Parathyroid adenoma (tissue), 2 donors: ENCODE data around the gene PDPK1.

ENCODE experiments used
- H2AFZ ChIP-seq: fragments of 300-600 bp; sonication (generic); one replicate; pipeline ENCODE4 v1.7.0; 2017; ENCODE audit warnings: antibody characterized with exemption, mild to moderate bottlenecking
- H3K27ac ChIP-seq: fragments of 300-600 bp; sonication (generic); one replicate; pipeline ENCODE4 v1.7.0; 2017
- H3K27me3 ChIP-seq: fragments of 300-600 bp; sonication (generic); one replicate; pipeline ENCODE4 v1.7.0; 2017; ENCODE audit warnings: low read length; ENCODE audit not compliant: control insufficient read depth, insufficient read depth
- H3K36me3 ChIP-seq: fragments of 300-600 bp; sonication (generic); one replicate; pipeline ENCODE4 v1.7.0; 2017; ENCODE audit warnings: low read length; ENCODE audit not compliant: control insufficient read depth, insufficient read depth
- H3K4me1 ChIP-seq: fragments of 300-600 bp; sonication (generic); one replicate; pipeline ENCODE4 v1.7.0; 2017; ENCODE audit warnings: control low read depth
- H3K4me2 ChIP-seq: fragments of 300-600 bp; sonication (generic); one replicate; pipeline ENCODE4 v1.7.0; 2017; ENCODE audit warnings: low read length
- H3K4me3 ChIP-seq: fragments of 300-600 bp; sonication (generic); one replicate; pipeline ENCODE4 v1.7.0; 2017; ENCODE audit warnings: low read depth, low read length
- H3K79me2 ChIP-seq: fragments of 300-600 bp; sonication (generic); one replicate; pipeline ENCODE4 v1.7.0; 2017; ENCODE audit warnings: control low read depth
- H3K9ac ChIP-seq: fragments of 300-600 bp; sonication (generic); one replicate; pipeline ENCODE4 v1.7.0; 2017; ENCODE audit warnings: mild to moderate bottlenecking
- H3K9me3 ChIP-seq: fragments of 300-600 bp; sonication (generic); one replicate; pipeline ENCODE4 v1.7.0; 2017; ENCODE audit warnings: low read length; ENCODE audit not compliant: control insufficient read depth
- CTCF ChIP-seq: fragments of 300-600 bp; sonication (generic); IDR thresholded peaks from one replicate; pipeline ENCODE4 v1.7.0; 2017; ENCODE audit warnings: antibody characterized with exemption, mild to moderate bottlenecking
- donor health status: primary hyperparathyroidism.

Gene PDPK1

GRCh38 chr16:2523801-2524231 is 14.0 kb upstream of the PDPK1 start:
- H3K36me3 ChIP-seq: no peaks in the 10 kb centered on the region
- no peak overlapping the region for H3K4me2 ChIP-seq
- H2AFZ ChIP-seq: no peak overlapping the region
- no peak for TF ChIP-seq CTCF
- peaks cover 9% of the 10 kb centered on the region for H3K79me2 ChIP-seq
- peaks cover 11% of the 10 kb centered on the region for H3K4me1 ChIP-seq
- no peak overlapping the region for H3K9ac ChIP-seq
- no peaks in the 10 kb centered on the region for H3K27me3 ChIP-seq
- H3K27ac ChIP-seq: no peak overlapping the region
- no peak overlapping the region for H3K4me3 ChIP-seq
- H3K9me3 ChIP-seq: no peaks in the 10 kb centered on the region

GRCh38 chr16:2524339-2524938 is 13.4 kb upstream of the PDPK1 start:
- TF ChIP-seq CTCF: no peak
- H3K27ac ChIP-seq: no peak overlapping the region
- peaks cover 3% of the 10 kb centered on the region for H3K79me2 ChIP-seq
- no peak overlapping the region for H3K4me3 ChIP-seq
- no peak overlapping the region for H2AFZ ChIP-seq
- H3K36me3 ChIP-seq: no peaks in the 10 kb centered on the region
- H3K9ac ChIP-seq: no peak overlapping the region
- H3K9me3 ChIP-seq: no peaks in the 10 kb centered on the region
- peaks cover 6% of the 10 kb centered on the region for H3K4me1 ChIP-seq
- no peak overlapping the region for H3K4me2 ChIP-seq
- H3K27me3 ChIP-seq: no peaks in the 10 kb centered on the region

- no peak for TF ChIP-seq CTCF
- H3K9ac ChIP-seq: no peak overlapping the region
- no peak overlapping the region for H3K4me2 ChIP-seq
- H3K9me3 ChIP-seq: no peaks in the 10 kb centered on the region
- peaks cover 3% of the 10 kb centered on the region for H3K4me1 ChIP-seq
- no peak overlapping the region for H3K4me3 ChIP-seq
- H3K27me3 ChIP-seq: no peaks in the 10 kb centered on the region
- H3K36me3 ChIP-seq: no peaks in the 10 kb centered on the region
- no peak overlapping the region for H3K27ac ChIP-seq
- no peak overlapping the region for H2AFZ ChIP-seq
- H3K79me2 ChIP-seq: peaks cover 3% of the 10 kb centered on the region
These were observed 11.7 kb upstream of the PDPK1 start for GRCh38 chr16:2526135-2526534.

GRCh38 chr16:2527071-2527783 is 10.6 kb upstream of the PDPK1 start:
- no peaks in the 10 kb centered on the region for H3K27me3 ChIP-seq
- H3K9me3 ChIP-seq: no peaks in the 10 kb centered on the region
- H3K4me3 ChIP-seq: no peak overlapping the region
- peaks cover 3% of the 10 kb centered on the region for H3K79me2 ChIP-seq
- no peak for TF ChIP-seq CTCF
- no peak overlapping the region for H3K9ac ChIP-seq
- H3K27ac ChIP-seq: no peak overlapping the region
- no peak overlapping the region for H2AFZ ChIP-seq
- H3K4me1 ChIP-seq: peaks cover 3% of the 10 kb centered on the region
- H3K4me2 ChIP-seq: no peak overlapping the region
- no peaks in the 10 kb centered on the region for H3K36me3 ChIP-seq

GRCh38 chr16:2527784-2528100 is 10.1 kb upstream of the PDPK1 start:
- Histone ChIP-seq H3K4me1 (peaks cover 3% of the 10 kb centered on the region), H3K27me3 (no peaks in the 10 kb centered on the region), H3K9ac (no peak overlapping the region), H2AFZ (no peak overlapping the region), H3K4me3 (no peak overlapping the region), H3K4me2 (no peak overlapping the region), H3K27ac (no peak overlapping the region), H3K9me3 (no peaks in the 10 kb centered on the region), H3K36me3 (no peaks in the 10 kb centered on the region), H3K79me2 (peaks cover 3% of the 10 kb centered on the region)
- TF ChIP-seq CTCF: no peak
